ENCODE measurements around the gene JDP2.

JDP2 gene

GRCh38 chr14:75406856-75407255 lies 21.0 kb upstream of the JDP2 start:
- FAIRE-seq (no peak), DNase-seq (ENCODE audit: extremely low spot score, insufficient read length, low read depth) (no peak)

GRCh38 chr14:75409316-75410205 lies 18.3 kb upstream of the JDP2 start:
- FAIRE-seq (no peak), DNase-seq (ENCODE audit: extremely low spot score, insufficient read length, low read depth) (no peak)

GRCh38 chr14:75411214-75411540 lies 16.6 kb upstream of the JDP2 start:
- DNase-seq (ENCODE audit: extremely low spot score, insufficient read length, low read depth) (no peak), FAIRE-seq (no peak)

- no peak for FAIRE-seq
Measured at GRCh38 chr14:75413013-75413412, 14.8 kb upstream of the JDP2 start.

GRCh38 chr14:75417674-75418073 lies 10.1 kb upstream of the JDP2 start:
- no peak for FAIRE-seq
- no peak for DNase-seq (ENCODE audit: extremely low spot score, insufficient read length, low read depth)

More at GRCh38 chr14:75413013-75413412, 14.8 kb upstream of the JDP2 start:
- DNase-seq (ENCODE audit: extremely low spot score, insufficient read length, low read depth), result no peak

GRCh38 chr14:75418850-75419768 lies 8.7 kb upstream of the JDP2 start:
- DNase-seq (ENCODE audit: extremely low spot score, insufficient read length, low read depth), result peak; percentile 46
- peak; percentile 70 for FAIRE-seq

- FAIRE-seq, result no peak
- DNase-seq (ENCODE audit: extremely low spot score, insufficient read length, low read depth), result no peak
Measured at GRCh38 chr14:75422169-75422568, 5.7 kb upstream of the JDP2 start.

GRCh38 chr14:75424496-75424895 lies 3.3 kb upstream of the JDP2 start:
- FAIRE-seq, result no peak

GRCh38 chr14:75425446-75425845 lies 2.4 kb upstream of the JDP2 start:
- no peak for DNase-seq (ENCODE audit: extremely low spot score, insufficient read length, low read depth)
- FAIRE-seq, result no peak

More at GRCh38 chr14:75424496-75424895, 3.3 kb upstream of the JDP2 start:
- no peak for DNase-seq (ENCODE audit: extremely low spot score, insufficient read length, low read depth)

- peak; percentile 57 for DNase-seq (ENCODE audit: extremely low spot score, insufficient read length, low read depth)
- FAIRE-seq, result peak; percentile 89
Measured at GRCh38 chr14:75426332-75427125, 1.3 kb upstream of the JDP2 start.

- FAIRE-seq, result no peak
- no peak for DNase-seq (ENCODE audit: extremely low spot score, insufficient read length, low read depth)
Measured at GRCh38 chr14:75427126-75427481, 718 bp upstream of the JDP2 start.

- no peak for DNase-seq (ENCODE audit: extremely low spot score, insufficient read length, low read depth)
- FAIRE-seq, result no peak
Measured at GRCh38 chr14:75428230-75429104, 645 bp downstream of the JDP2 start.

GRCh38 chr14:75429562-75429961 lies 1.7 kb downstream of the JDP2 start:
- FAIRE-seq (peak; percentile 46), DNase-seq (ENCODE audit: extremely low spot score, insufficient read length, low read depth) (no peak)

- DNase-seq (ENCODE audit: extremely low spot score, insufficient read length, low read depth), result no peak
- FAIRE-seq, result no peak
Measured at GRCh38 chr14:75430116-75430515, 2.3 kb downstream of the JDP2 start.

- FAIRE-seq (no peak), DNase-seq (ENCODE audit: extremely low spot score, insufficient read length, low read depth) (no peak)
Measured at GRCh38 chr14:75430526-75430925, 2.7 kb downstream of the JDP2 start.

GRCh38 chr14:75430976-75431375 lies 3.2 kb downstream of the JDP2 start:
- FAIRE-seq (no peak), DNase-seq (ENCODE audit: extremely low spot score, insufficient read length, low read depth) (no peak)

- no peak for DNase-seq (ENCODE audit: extremely low spot score, insufficient read length, low read depth)
- FAIRE-seq, result no peak
Measured at GRCh38 chr14:75431827-75432226, 4.0 kb downstream of the JDP2 start.

- FAIRE-seq, result no peak
Measured at GRCh38 chr14:75432411-75432810, 4.6 kb downstream of the JDP2 start.

GRCh38 chr14:75433631-75434071 lies 5.8 kb downstream of the JDP2 start:
- no peak for FAIRE-seq

More at GRCh38 chr14:75432411-75432810, 4.6 kb downstream of the JDP2 start:
- no peak for DNase-seq (ENCODE audit: extremely low spot score, insufficient read length, low read depth)

More at GRCh38 chr14:75433631-75434071, 5.8 kb downstream of the JDP2 start:
- no peak for DNase-seq (ENCODE audit: extremely low spot score, insufficient read length, low read depth)
